T-helper 1 cell treated with Interleukin-12 subunit alpha and Interleukin-12 subunit beta and Interleukin-4 antibody, amounts not matched to agents 30 μg/mL and 1 μg/mL, for 36 hours (primary cell): ENCODE data around the gene RAB26.
"Not testable (repeated sequence)": the region's sequence is repeated elsewhere in the genome, so short reads cannot be mapped to it uniquely, and the experiment has no call there.

ENCODE experiments used
- H3K27ac Mint-ChIP-seq: one replicate; pipeline ENCODE4 v1.8.0; 2021; ENCODE audit warnings: mild to moderate bottlenecking, mixed read lengths
- H3K27me3 Mint-ChIP-seq: one replicate; pipeline ENCODE4 v1.8.0; 2021; ENCODE audit warnings: low read depth, mixed read lengths
- H3K36me3 Mint-ChIP-seq: one replicate; pipeline ENCODE4 v1.8.0; 2021; ENCODE audit warnings: low read depth, mixed read lengths
- H3K4me1 Mint-ChIP-seq: one replicate; pipeline ENCODE4 v1.8.0; 2021; ENCODE audit warnings: low read depth, mixed read lengths
- H3K4me3 Mint-ChIP-seq: one replicate; pipeline ENCODE4 v1.8.0; 2021; ENCODE audit warnings: mild to moderate bottlenecking, moderate library complexity, mixed read lengths
- H3K9me3 Mint-ChIP-seq: one replicate; pipeline ENCODE4 v1.8.0; 2021; ENCODE audit warnings: mixed read lengths

The RAB26 gene

DNA sequence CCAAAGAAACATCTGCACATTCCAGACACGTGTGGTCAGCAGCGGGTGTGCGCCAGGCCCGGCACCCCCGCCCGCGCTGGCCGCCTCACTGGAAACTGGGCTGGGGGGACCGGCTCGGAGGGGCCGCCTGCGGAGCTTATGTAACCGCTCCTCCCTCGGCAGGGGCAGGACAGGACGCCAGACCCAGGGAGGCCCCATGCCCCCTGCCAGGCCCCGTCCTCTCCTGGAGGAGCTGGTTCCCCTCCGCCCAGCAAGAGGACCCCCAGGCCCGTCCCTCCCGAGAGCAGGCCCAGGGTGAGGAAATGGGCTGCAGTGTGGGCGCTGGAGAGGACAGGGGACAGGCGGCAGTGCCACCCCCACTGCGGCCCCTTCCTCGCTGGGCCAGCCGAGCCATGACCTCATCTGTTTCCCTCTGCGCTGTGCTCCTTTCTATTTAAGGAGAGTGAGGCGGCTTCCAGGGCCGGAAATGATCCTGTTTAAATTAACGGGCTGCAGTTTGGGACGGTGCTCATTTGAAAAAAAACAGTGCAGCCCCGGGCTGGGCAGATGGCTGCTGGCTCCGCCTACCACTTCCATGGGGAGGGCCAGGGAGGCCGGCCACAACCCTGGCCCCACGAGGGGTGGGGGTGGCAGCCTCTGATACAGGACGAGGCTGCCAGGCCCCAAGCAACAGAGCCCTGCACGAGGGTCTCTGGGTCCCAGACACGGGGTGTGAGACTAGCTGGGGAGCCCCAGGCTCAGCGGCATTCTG is 23.6 kb upstream of the RAB26 start:
- H3K36me3 Mint-ChIP-seq, H3K4me3 Mint-ChIP-seq, H3K27ac Mint-ChIP-seq: not testable (repeated sequence)

DNA sequence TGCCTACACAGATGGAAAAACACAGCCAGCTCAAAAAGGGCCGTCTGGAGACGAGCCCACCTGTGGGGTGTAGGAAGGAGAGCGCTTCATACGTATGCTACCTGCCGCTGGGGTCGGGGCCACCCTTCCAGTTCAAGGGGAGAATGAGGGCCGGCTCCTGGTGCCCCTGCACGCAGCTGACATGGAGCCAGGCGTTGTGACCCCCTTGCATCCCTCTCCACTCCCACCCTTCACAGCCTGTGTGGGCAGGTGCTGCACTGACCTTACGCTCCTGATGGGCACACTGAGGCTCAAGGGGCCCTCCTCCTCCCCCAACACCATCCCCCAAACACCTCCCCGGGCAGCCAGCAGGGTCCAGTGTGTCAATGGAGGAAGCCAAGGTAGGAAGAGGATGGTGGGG is 22.8 kb upstream of the RAB26 start:
- not testable (repeated sequence) for H3K9me3 Mint-ChIP-seq, H3K27ac Mint-ChIP-seq, H3K4me1 Mint-ChIP-seq, H3K27me3 Mint-ChIP-seq, H3K36me3 Mint-ChIP-seq, H3K4me3 Mint-ChIP-seq

More for the DNA sequence above, 23.6 kb upstream of the RAB26 start:
- not testable (repeated sequence) for H3K4me1 Mint-ChIP-seq, H3K9me3 Mint-ChIP-seq, H3K27me3 Mint-ChIP-seq

DNA sequence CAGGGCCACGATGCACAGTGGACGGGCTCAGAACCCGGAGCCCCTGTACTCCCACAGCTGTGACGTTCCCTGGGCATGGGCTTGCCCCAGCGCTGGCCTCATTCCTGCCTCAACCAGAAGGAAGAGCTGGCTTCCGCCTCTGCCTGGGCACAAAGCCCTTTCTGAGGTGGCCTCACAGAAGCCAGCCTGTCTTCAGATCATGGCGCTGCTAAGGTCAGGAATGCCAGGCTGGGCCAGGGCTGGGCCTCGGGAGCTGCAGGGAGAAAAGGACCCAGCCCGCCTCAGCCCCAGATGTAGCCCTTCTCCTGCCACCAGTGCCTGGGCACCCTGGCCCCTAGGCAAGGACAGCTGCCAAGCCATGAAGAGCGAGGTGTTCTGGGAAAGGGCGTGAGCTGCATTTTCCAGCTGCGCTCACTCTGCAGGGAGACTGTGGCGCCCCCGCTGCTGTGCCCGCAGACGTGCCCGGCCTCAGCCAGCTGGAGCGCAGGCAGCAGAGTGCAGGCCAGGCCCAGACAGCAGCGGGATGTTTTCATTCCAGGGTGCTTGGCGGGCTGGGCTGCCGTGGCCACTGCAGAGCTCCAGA is 22.2 kb upstream of the RAB26 start:
- not testable (repeated sequence) for H3K4me3 Mint-ChIP-seq, H3K36me3 Mint-ChIP-seq

DNA sequence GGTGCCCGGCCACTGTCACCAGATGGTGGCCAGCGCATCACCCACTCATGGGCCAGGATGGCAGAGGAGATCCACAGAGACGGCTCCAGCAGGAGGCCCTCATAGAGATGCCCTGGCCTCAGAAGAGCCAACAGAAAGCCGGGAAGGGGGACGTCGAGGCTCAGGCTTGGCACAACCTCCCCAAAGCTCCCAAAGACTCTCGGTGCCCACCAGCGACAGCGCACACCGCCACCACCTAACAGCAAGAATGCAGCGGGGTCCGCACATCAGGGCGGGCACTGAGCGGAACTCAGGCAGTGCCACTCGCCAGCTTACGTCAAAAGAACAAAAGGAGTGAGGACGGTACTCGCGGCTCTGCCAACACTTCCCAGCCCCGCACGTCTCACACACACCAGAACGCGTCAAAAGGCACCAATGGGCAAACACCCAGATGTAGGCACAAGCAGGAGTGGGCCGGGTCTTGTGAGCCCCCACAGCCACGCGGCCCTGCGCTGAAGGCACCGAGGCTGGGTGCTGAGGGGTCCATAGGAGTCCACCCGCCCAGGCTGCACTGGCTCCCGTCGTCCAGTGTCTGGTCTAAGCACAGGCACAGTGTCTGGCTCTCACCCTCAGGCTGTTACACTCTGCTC is 21.4 kb upstream of the RAB26 start:
- not testable (repeated sequence) for H3K9me3 Mint-ChIP-seq, H3K27ac Mint-ChIP-seq, H3K36me3 Mint-ChIP-seq, H3K4me3 Mint-ChIP-seq, H3K4me1 Mint-ChIP-seq, H3K27me3 Mint-ChIP-seq

More for the DNA sequence above, 22.2 kb upstream of the RAB26 start:
- not testable (repeated sequence) for H3K4me1 Mint-ChIP-seq, H3K27me3 Mint-ChIP-seq, H3K27ac Mint-ChIP-seq, H3K9me3 Mint-ChIP-seq

DNA sequence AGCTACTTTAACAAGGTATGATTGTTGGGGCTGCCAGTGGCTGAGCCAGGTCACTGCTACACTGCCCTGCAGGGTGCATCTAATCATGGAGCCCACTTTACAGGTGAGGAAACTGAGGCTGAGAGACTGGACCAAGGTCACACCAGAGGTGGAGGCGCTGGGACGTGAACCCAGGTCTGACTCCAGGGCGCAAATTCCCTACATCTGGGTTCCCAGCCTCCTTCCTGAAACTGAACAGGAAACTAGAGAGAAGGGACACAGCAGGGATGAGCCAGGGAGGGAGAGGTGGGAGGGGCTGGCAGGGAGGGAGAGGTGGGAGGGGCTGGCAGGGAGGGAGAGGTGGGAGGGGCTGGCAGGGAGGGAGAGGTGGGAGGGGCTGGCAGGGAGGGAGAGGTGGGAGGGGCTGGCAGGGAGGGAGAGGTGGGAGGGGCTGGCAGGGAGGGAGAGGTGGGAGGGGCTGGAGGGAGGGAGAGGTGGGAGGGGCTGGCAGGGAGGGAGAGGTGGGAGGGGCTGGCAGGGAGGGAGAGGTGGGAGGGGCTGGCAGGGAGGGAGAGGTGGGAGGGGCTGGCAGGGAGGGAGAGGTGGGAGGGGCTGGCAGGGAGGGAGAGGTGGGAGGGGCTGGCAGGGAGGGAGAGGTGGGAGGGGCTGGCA is 20.7 kb upstream of the RAB26 start:
- not testable (repeated sequence) for H3K27ac Mint-ChIP-seq, H3K27me3 Mint-ChIP-seq, H3K36me3 Mint-ChIP-seq, H3K9me3 Mint-ChIP-seq, H3K4me3 Mint-ChIP-seq, H3K4me1 Mint-ChIP-seq

DNA sequence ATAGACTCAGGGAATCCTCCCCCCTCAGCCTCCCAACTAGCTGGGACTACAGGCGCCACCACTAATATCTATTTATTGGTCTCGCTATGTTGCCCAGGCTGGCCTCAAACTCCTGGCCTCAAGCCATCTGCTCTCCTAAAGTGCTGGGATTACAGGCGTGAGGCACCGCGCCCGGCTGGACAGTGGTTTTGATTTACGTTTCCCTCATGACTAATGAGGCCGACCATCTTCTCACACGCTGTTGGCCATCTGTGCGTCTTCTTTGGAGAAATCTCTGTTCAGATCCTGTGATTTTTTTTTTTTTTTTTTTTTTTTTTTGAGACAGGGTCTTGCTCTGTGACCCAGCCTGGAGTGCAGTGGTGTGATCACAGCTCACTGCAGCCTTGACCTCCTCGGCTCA is 19.2 kb upstream of the RAB26 start:
- H3K4me1 Mint-ChIP-seq, H3K9me3 Mint-ChIP-seq, H3K27ac Mint-ChIP-seq: not testable (repeated sequence)

DNA sequence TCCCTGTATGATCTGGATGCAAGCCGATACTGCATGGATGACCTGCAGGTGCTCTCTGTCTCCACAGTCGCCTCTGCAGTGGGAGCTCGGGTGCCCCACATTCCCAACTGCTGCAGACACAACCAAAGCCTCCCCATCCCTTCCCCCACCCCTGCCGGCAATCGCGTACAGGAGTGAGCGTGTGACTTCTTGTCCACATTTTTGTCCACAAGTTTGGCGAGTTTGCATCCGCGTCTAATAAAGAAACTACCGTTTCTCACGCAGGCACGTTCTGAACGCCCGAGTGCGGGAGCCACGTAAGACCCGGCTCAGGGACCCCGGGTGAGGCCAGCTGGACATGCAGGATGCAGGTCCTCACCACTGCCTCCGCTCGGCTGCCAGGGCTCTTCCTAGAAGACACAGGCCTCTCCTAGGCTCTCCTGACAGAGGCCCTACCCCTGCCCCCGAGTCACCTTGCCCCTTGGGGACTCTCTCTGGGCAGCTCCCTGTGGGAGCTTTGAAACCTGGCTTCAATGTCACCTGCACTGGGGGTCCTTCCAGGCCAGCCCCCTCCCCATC is 18.5 kb upstream of the RAB26 start:
- not testable (repeated sequence) for H3K27me3 Mint-ChIP-seq, H3K36me3 Mint-ChIP-seq, H3K27ac Mint-ChIP-seq, H3K9me3 Mint-ChIP-seq, H3K4me1 Mint-ChIP-seq, H3K4me3 Mint-ChIP-seq

More for the DNA sequence above, 19.2 kb upstream of the RAB26 start:
- not testable (repeated sequence) for H3K27me3 Mint-ChIP-seq, H3K4me3 Mint-ChIP-seq, H3K36me3 Mint-ChIP-seq

DNA sequence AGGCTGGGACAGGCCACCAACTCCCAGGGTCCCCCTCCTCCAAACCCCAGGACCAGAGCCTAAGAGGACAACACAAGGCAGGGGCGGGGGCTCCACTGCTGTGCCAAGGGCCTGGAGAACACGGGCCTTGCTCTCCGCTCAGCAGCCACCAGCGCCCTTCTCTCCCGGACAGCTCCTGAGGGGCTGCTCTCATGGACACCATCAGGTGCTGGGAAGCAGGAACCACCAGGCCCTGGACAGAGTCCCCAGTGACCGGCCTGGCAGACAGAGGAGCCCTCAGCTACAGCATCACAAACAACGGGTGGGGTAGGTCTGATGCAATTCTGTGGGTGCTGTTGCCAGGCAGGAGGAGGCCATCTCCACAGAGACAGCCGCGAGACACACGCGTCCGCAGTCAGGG is 14.6 kb upstream of the RAB26 start:
- H3K27ac Mint-ChIP-seq, H3K4me3 Mint-ChIP-seq, H3K9me3 Mint-ChIP-seq, H3K4me1 Mint-ChIP-seq, H3K27me3 Mint-ChIP-seq, H3K36me3 Mint-ChIP-seq: not testable (repeated sequence)

DNA sequence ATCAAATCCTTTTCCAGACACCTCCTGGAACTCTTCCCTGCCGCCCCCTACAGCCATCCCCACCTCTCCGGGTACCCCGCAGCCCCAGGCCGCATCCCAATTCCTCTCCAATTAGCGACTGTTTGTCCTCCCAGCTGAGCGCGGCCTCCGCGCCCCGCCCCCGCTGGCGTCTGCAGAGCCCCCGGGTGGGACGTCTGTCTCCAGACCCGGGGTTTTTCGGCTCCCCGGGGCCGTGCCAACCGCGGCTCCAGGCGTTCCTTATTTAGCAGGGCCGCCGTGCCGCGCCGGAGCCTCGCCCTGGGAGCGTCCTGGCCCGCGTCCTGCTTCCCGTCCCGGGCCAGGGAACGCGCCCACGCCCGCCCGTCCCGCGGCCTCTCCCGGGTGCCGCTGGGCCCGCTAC is 13.4 kb upstream of the RAB26 start:
- H3K27me3 Mint-ChIP-seq, H3K4me1 Mint-ChIP-seq, H3K9me3 Mint-ChIP-seq, H3K36me3 Mint-ChIP-seq, H3K27ac Mint-ChIP-seq: not testable (repeated sequence)
- H3K4me3 Mint-ChIP-seq, result peak overlapping the region; percentile 64

DNA sequence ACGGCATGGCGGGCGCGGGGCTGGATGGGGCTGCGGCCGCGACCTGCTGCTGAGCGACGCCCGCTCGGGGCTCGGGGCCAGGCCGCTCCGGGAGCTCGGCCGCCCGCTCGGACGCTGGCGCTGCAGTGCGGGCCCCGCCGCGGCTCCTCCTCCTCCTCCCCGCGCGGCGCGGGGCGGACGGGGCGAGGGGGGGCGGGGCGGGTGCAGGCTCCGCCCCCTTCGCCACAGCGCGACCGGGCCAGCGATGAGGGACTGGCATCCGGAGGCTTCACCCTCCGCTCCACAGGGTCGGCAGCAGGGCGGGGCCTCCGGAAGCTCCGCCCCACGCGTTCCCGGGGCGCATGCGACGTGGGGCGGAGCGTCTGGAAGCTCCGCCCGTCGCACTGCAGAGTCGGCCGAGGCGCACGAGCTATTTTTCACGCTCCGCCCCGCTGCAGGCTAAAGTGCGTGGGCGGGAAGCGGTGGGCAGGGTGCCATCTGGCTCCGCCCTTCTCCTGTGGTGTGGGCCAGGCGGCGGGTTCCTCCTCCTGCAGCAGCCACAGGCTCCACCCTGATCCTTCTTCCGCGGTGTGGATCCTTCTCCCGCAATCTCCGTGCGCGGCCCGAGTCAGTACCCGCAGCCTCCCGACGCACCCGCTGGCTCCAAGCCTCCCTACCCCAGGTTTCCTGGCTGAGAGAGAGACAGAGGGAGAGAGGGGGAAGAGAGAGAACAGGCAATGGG is 12.5 kb upstream of the RAB26 start, which contains the start of gene PKD1:
Gene PKD1, minus strand, starts transcription at position 129 of the 721 bp plus-strand sequence. CDS start 209 bp downstream, outside the sequence.
- H3K36me3 Mint-ChIP-seq, H3K9me3 Mint-ChIP-seq, H3K27me3 Mint-ChIP-seq, H3K4me1 Mint-ChIP-seq: not testable (repeated sequence)
- Mint-ChIP-seq H3K27ac (peak within 1 kb of the TSS; percentile 94), H3K4me3 (peak within 1 kb of the TSS; percentile 91)

DNA sequence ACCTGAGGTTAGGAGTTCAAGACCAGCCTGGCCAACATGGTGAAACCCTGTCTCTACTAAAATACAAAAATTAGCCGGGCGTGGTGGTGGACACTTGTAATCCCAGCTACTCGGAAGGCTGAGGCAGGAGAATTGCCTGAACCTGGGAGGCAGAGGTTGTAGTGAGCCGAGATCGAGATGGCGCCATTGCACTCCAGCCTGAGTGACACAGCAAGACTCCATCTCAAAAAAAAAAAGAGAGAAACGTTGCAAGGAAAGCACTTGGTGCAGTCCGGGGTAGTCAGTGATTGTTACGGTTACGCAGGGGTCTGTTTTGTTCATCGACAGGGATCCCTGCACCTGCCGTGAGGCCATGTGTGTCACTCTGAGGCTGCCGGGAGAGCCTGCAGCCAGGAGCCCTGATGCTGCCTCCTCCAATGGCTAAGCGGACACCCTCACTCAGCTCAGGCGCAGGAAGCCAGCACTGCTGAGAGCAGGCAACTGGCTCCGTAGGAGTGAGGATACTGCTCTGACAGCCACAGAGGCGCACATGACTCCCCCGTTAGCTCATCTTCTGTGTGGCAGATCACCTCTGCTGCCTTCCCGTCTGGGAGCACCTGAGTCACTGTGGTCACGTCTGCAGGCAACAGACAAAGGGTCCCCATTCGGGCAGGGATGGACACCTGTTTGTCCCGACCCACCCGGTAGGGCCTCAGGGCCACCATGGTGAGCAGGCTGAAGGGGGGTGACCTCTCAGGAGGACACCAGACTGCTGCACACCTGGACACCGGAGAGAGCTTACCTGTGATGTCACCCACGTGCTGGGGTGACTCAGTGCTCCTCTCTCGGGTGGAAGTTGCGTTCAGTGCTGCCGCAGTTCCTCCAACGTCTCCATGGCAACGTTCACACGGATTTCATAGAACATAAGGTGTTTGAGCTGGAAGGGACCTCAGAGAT is 5.2 kb upstream of the RAB26 start:
- Mint-ChIP-seq H3K4me1 (peaks cover 2% of the 10 kb centered on the region), H3K27ac (no peak overlapping the region), H3K36me3 (no peaks in the 10 kb centered on the region), H3K27me3 (peaks cover 8% of the 10 kb centered on the region), H3K4me3 (no peak overlapping the region), H3K9me3 (no peaks in the 10 kb centered on the region)

DNA sequence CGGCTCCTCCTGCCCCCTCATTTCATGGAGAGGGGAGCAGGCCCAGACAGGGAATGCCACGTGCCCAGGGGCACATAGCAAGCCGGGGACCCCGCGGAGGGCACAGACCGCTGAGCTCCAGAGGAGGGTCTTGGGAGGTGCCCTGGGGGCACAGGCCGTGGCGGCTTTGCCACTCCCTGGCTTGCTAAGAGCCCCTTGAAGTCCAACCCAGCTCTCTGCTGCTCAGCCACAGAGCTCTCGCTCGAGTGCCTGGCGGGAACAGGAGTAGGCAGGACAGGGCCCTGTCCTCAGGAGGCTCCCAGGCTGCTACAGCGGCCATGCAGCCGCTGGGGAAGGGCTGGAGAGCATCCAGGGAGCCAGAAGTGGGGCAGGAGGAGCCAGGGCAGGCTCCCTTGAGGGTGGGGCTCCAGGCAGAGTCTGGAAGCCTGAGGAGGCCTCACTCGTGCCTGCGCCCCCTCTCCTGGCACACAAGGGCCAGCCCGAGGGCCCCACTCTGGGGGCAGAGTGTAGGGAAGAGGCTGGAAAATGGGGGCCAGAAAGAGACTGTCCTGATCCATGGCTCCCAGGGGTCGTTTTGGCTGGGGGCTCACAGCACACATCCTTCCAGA is 4.4 kb upstream of the RAB26 start:
- Mint-ChIP-seq H3K27me3 (peaks cover 6% of the 10 kb centered on the region), H3K4me3 (no peak overlapping the region), H3K27ac (no peak overlapping the region), H3K4me1 (peaks cover 2% of the 10 kb centered on the region), H3K9me3 (no peaks in the 10 kb centered on the region), H3K36me3 (no peaks in the 10 kb centered on the region)

DNA sequence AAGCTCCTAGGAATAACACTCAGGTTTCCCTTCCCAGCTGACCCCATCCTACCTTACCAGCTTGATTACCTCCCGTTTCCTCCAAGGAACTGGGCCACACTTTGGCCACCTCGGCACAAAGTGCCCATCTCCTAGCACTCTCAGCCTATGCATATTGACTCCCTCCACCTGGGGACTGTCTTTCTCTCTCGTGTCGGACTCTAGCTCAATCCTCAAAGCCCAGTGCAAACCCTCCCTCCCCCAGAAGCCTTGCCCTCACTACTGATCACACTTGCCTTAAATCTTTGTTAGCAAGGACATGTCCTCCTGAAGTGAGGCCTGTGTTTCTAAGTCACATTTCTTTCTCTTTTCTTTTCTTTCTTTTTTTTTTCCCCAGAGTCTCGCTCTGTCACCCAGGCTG is 2.6 kb upstream of the RAB26 start:
- Mint-ChIP-seq H3K4me3 (no peak overlapping the region), H3K4me1 (peaks cover 2% of the 10 kb centered on the region), H3K36me3 (no peaks in the 10 kb centered on the region), H3K27me3 (no peaks in the 10 kb centered on the region), H3K27ac (no peak overlapping the region), H3K9me3 (no peaks in the 10 kb centered on the region)
